Stimulated activated naive CD8-positive, alpha-beta T cell treated with anti-CD3 and anti-CD28 coated beads, Interleukin-15, Interleukin-2, amounts not matched to agents 100 U/mL and 50 U/mL, for 24 hours (primary cell): Measurements from ENCODE around the gene RAD51B.

Experiments
- ATAC-seq: fragments of 150-1000 bp; cut with Tn5 transposase; one replicate; pipeline ENCODE4 v1.10.0; 2021
- DNase-seq: peaks from one replicate; pipeline ENCODE4 v3.0.0; 2021

RAD51B gene

GRCh38 chr14:68525516-68525915, 705.9 kb downstream of the RAD51B start:
- no peak for DNase-seq
- no peak for ATAC-seq

- ATAC-seq, result no peak
- no peak for DNase-seq
Measured at GRCh38 chr14:68526512-68527091, 707.0 kb downstream of the RAD51B start.

- ATAC-seq, result no peak
- DNase-seq, result no peak
Measured at GRCh38 chr14:68527329-68527851, 707.8 kb downstream of the RAD51B start.

- DNase-seq, result no peak
- ATAC-seq, result no peak
Measured at GRCh38 chr14:68528040-68528687, 708.6 kb downstream of the RAD51B start.

GRCh38 chr14:68530443-68530842, 710.9 kb downstream of the RAD51B start:
- ATAC-seq, result no peak
- DNase-seq, result no peak

- no peak for ATAC-seq
- DNase-seq, result no peak
Measured at GRCh38 chr14:68532496-68532895, 712.9 kb downstream of the RAD51B start.

GRCh38 chr14:68534276-68534675, 714.7 kb downstream of the RAD51B start:
- DNase-seq (no peak), ATAC-seq (no peak)

- DNase-seq (no peak), ATAC-seq (no peak)
Measured at GRCh38 chr14:68535404-68536017, 715.9 kb downstream of the RAD51B start.

- no peak for ATAC-seq
Measured at GRCh38 chr14:68536018-68536410, 716.4 kb downstream of the RAD51B start.

GRCh38 chr14:68538639-68539038, 719.1 kb downstream of the RAD51B start:
- DNase-seq, result no peak
- ATAC-seq, result no peak

More at GRCh38 chr14:68536018-68536410, 716.4 kb downstream of the RAD51B start:
- no peak for DNase-seq

- no peak for ATAC-seq
- DNase-seq, result no peak
Measured at GRCh38 chr14:68539241-68539737, 719.7 kb downstream of the RAD51B start.

- no peak for DNase-seq
- no peak for ATAC-seq
Measured at GRCh38 chr14:68539789-68540188, 720.2 kb downstream of the RAD51B start.

- DNase-seq (no peak), ATAC-seq (no peak)
Measured at GRCh38 chr14:68541178-68541896, 721.8 kb downstream of the RAD51B start.

- DNase-seq (no peak), ATAC-seq (no peak)
Measured at GRCh38 chr14:68542346-68542745, 722.8 kb downstream of the RAD51B start.

GRCh38 chr14:68543516-68543915, 723.9 kb downstream of the RAD51B start:
- no peak for ATAC-seq

GRCh38 chr14:68544081-68544892, 724.7 kb downstream of the RAD51B start:
- DNase-seq (peak; percentile 15), ATAC-seq (peak; percentile 55)

More at GRCh38 chr14:68543516-68543915, 723.9 kb downstream of the RAD51B start:
- DNase-seq, result no peak

GRCh38 chr14:68546839-68547238, 727.3 kb downstream of the RAD51B start:
- no peak for DNase-seq
- ATAC-seq, result no peak

GRCh38 chr14:68547305-68548193, 728.0 kb downstream of the RAD51B start:
- no peak for DNase-seq
- ATAC-seq, result no peak

- DNase-seq (no peak), ATAC-seq (no peak)
Measured at GRCh38 chr14:68548194-68549076, 728.9 kb downstream of the RAD51B start.

- no peak for DNase-seq
- ATAC-seq, result no peak
Measured at GRCh38 chr14:68550338-68550715, 730.7 kb downstream of the RAD51B start.
